SK-N-SH (cell line): ENCODE measurements around the gene INSM2. TPM values are rescaled to one million over a fixed set of nuclear protein-coding genes. Genes with fewer than 3 reads are reported as not detected.

Source experiments
- CTCF ChIA-PET: fragments of 300-600, 350-600 bp; formaldehyde crosslinking; extraction: SDS; loops from one replicate; lab custom pipeline; 2021; lab: Yijun Ruan, JAX
- POLR2A ChIA-PET: fragments of 350-600 bp; sonication (Branson Sonifier 250); formaldehyde crosslinking; extraction: SDS; loops from one replicate; lab custom pipeline; 2020; ENCODE audit warnings: antibody characterized with exemption, inconsistent platforms; lab: Yijun Ruan, JAX
- DNase-seq: peaks from one replicate; pipeline ENCODE4 v3.0.0; 2012
- H2AFZ ChIP-seq: fragments of 200-600 bp; sonication (generic); 2 replicates; pipeline ENCODE4 v1.8.1; 2016; ENCODE audit warnings: antibody characterized with exemption, mild to moderate bottlenecking, low read depth
- H3F3A ChIP-seq: fragments of 200-600 bp; sonication (generic); replicated peaks from 2 replicates; pipeline ENCODE3; 2016; ENCODE audit warnings: antibody characterized with exemption, mild to moderate bottlenecking; ENCODE audit not compliant: insufficient read depth
- H3K27ac ChIP-seq, 2 experiments: fragments of 200-500 bp in 1 of 2; fragments of 200-600 bp in 1 of 2; sonication (Bioruptor generic) in 1 of 2; sonication (generic), shearing (Covaris generic) in 1 of 2; 2 replicates each; pipeline versions ENCODE4 v1.5.1 to v1.6.1; 2014 to 2016; ENCODE audit warnings: low read depth in 2 of 2, inconsistent platforms in 1 of 2, low read length in 1 of 2, mild to moderate bottlenecking in 1 of 2, mixed read lengths in 1 of 2
- H3K27me3 ChIP-seq: fragments of 200-600 bp; sonication (generic), shearing (Covaris generic); 2 replicates; pipeline ENCODE4 v1.6.1; 2016; ENCODE audit warnings: mixed run types; ENCODE audit not compliant: insufficient read depth
- H3K36me3 ChIP-seq, 2 experiments: fragments of 200-500 bp in 1 of 2; fragments of 200-600 bp in 1 of 2; sonication (Bioruptor generic) in 1 of 2; sonication (generic) in 1 of 2; replicated peaks in 1 of 2; 2 replicates each; pipeline versions ENCODE3 to v1.5.1; 2014 to 2016; ENCODE audit warnings: low read length in 1 of 2, mild to moderate bottlenecking in 1 of 2; ENCODE audit not compliant: insufficient read depth in 2 of 2, control insufficient read depth in 1 of 2
- H3K4me1 ChIP-seq, 2 experiments: fragments of 200-500 bp in 1 of 2; fragments of 200-600 bp in 1 of 2; sonication (Bioruptor generic) in 1 of 2; sonication (generic), shearing (Covaris generic) in 1 of 2; 2 replicates each; pipeline versions ENCODE4 v1.5.1 to v1.6.1; 2014 to 2016; ENCODE audit warnings: low read depth in 1 of 2, low read length in 1 of 2, mixed run types in 1 of 2; ENCODE audit not compliant: insufficient read depth in 2 of 2, control insufficient read depth in 1 of 2
- H3K4me2 ChIP-seq: fragments of 200-600 bp; sonication (generic), shearing (Covaris generic); 2 replicates; pipeline ENCODE4 v1.6.1; 2017; ENCODE audit warnings: mixed run types
- H3K4me3 ChIP-seq, 2 experiments: fragments of 200-500 bp in 1 of 2; fragments of 200-600 bp in 1 of 2; sonication (Bioruptor generic) in 1 of 2; sonication (generic), shearing (Covaris generic) in 1 of 2; 2 replicates each; pipeline versions ENCODE4 v1.5.1 to v1.8.1; 2014 to 2016; ENCODE audit warnings: low read depth in 2 of 2, inconsistent platforms in 1 of 2, low read length in 1 of 2, mild to moderate bottlenecking in 1 of 2, mixed read lengths in 1 of 2, moderate library complexity in 1 of 2
- H3K79me2 ChIP-seq: fragments of 200-600 bp; sonication (generic); 2 replicates; pipeline ENCODE4 v1.8.1; 2017; ENCODE audit warnings: mild to moderate bottlenecking; ENCODE audit not compliant: insufficient read depth
- H3K9ac ChIP-seq: fragments of 200-600 bp; sonication (generic); 2 replicates; pipeline ENCODE4 v1.6.1; 2017; ENCODE audit warnings: mixed run types
- H3K9me2 ChIP-seq: fragments of 200-600 bp; sonication (generic); 2 replicates; pipeline ENCODE4 v1.6.1; 2017; ENCODE audit warnings: mixed run types
- H3K9me3 ChIP-seq: fragments of 200-600 bp; sonication (generic); 2 replicates; pipeline ENCODE4 v1.6.1; 2017; ENCODE audit warnings: mixed run types, mild to moderate bottlenecking, moderate library complexity
- H4K20me1 ChIP-seq: fragments of 200-600 bp; sonication (generic); 2 replicates; pipeline ENCODE4 v1.6.1; 2017; ENCODE audit warnings: mild to moderate bottlenecking, mixed run types; ENCODE audit not compliant: insufficient read depth
- CTCF ChIP-seq: fragments of 200-600 bp; sonication (generic); IDR thresholded peaks from 2 replicates; pipeline ENCODE4 v1.6.1; 2017; ENCODE audit warnings: antibody characterized with exemption, mild to moderate bottlenecking, moderate library complexity
- EP300 ChIP-seq, 2 experiments: IDR thresholded peaks; 2 replicates each; pipeline versions ENCODE4 v1.4.0 to v1.6.1; 2012; ENCODE audit warnings: borderline replicate concordance in 1 of 2, low read depth in 1 of 2, low read length in 1 of 2
- EZH2phosphoT487 ChIP-seq: fragments of 200-600 bp; sonication (generic); IDR thresholded peaks from 2 replicates; pipeline ENCODE4 v1.6.1; 2017; ENCODE audit warnings: low read depth, mixed run types, mild to moderate bottlenecking, antibody characterized with exemption, moderate library complexity, borderline replicate concordance
- FOXJ3 ChIP-seq: sonication (generic); formaldehyde crosslinking; IDR thresholded peaks from 2 replicates; pipeline ENCODE4 v1.5.1; 2020; ENCODE audit warnings: mild to moderate bottlenecking, missing genetic modification reagents
- MXI1 ChIP-seq: IDR thresholded peaks from 2 replicates; pipeline ENCODE4 v1.6.1; 2012; ENCODE audit warnings: mild to moderate bottlenecking, low read depth, low read length, improper control_type of control experiment
- NFIC ChIP-seq: IDR thresholded peaks from 2 replicates; pipeline ENCODE4 v1.4.0; 2012; ENCODE audit warnings: borderline replicate concordance
- RAD21 ChIP-seq: IDR thresholded peaks from 2 replicates; pipeline ENCODE4 v1.6.1; 2012; ENCODE audit warnings: mild to moderate bottlenecking, low read length
- SIN3A ChIP-seq: IDR thresholded peaks from 2 replicates; pipeline ENCODE4 v1.6.1; 2012; ENCODE audit warnings: low read depth, mild to moderate bottlenecking, low read length, moderate library complexity, borderline replicate concordance
- TCF12 ChIP-seq: IDR thresholded peaks from 2 replicates; pipeline ENCODE4 v1.4.0; 2012
- WGBS: methylation state at CpG from one replicate; pipeline ENCODE4 v1.1.6; 2017; ENCODE audit warnings: low lambda C conversion rate; 5-methylcytosine and 5-hydroxymethylcytosine counted together
- polyA plus RNA-seq, 3 experiments: library from polyadenylated mRNA; depleted of rRNA; stranded (reverse); fragments of >200 nt; gene quantifications; 2 replicates each; pipeline ENCODE4 v1.2.3, GENCODE V29; 2012
- TF ChIP-seq, protein P1 (sequence below): IDR thresholded peaks from 2 replicates; pipeline ENCODE4 v1.6.1; 2012; ENCODE audit warnings: mild to moderate bottlenecking, low read depth, low read length, moderate library complexity

INSM2 gene
- polyA plus RNA-seq, 1 of the 3 experiments (the other 2 are of a cell fraction): 0.15 TPM

DNA sequence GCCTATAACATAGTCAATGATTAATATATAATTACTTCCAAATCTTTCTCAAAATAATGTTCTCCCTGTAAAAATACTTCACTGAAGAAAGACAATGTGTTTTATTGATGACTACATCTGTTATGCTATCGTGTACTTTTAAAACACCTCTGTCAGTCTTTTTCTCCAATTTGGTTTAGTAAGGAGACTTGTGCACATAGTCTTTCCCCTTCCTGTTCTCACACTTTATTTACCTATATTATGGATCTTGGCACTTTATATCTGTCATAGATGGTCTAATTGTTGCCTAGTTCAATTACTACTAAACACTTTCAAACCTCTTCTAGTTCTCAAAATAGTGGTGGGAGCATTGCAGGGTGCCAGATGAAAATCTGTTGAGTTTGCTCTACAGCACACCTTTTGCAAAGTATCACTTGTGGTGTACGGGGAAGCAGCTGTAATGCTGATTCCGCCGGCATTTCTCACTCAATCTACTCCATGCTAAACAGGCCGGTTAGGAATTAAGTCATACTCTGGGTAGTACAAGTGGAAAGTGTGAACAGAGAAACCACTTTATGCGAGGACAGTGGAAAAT, 1.1 kb upstream of the INSM2 start:
- peak overlapping the region; percentile 66 to 75 for H3K4me3 ChIP-seq
- no peaks in the 10 kb centered on the region for H3K79me2 ChIP-seq
- 2% methylated on average over 6 of the region's 6 CpGs for WGBS
- no peak for DNase-seq
- no peaks in the 10 kb centered on the region; a peak in 2 of 4 replicates for H3K4me1 ChIP-seq
- H3K4me2 ChIP-seq: peak overlapping the region; percentile 96
- peaks cover 4% of the 10 kb centered on the region for H4K20me1 ChIP-seq
- peak overlapping the region in 1 of 2 experiments; percentile 88; a peak in 2 of 4 replicates for H3K27ac ChIP-seq
- H3K36me3 ChIP-seq: peaks cover 0 to 3% of the 10 kb centered on the region in 2 experiments
- H3K9me2 ChIP-seq: no peaks in the 10 kb centered on the region; the same call in 1 of the 2 replicates
- ChIA-PET POLR2A (interaction anchor here (0.6 to 3.7 kb wide), 14 partner anchors 10 to 241 kb away, joined by 3 to 37 read pairs (median 8); partner anchors contain the start of genes NFKBIA and PSMA6), CTCF (interaction anchor here (1.0 to 2.4 kb wide), 8 partner anchors 13 to 392 kb away, joined by 3 to 10 read pairs (median 6); no protein-coding TSS in a partner anchor)
- H3K9ac ChIP-seq: no peak overlapping the region
- TF ChIP-seq MXI1 (0 out of 2 replicates have a peak, but pooled peaks have one; percentile 6), FOXJ3 (CRISPR knock-in tag) (no peak), SIN3A (no peak), NFIC (no peak), EZH2phosphoT487 (peak; percentile 40; the same call in 1 of the 2 replicates)
- H3K27me3 ChIP-seq: peaks cover 27% of the 10 kb centered on the region
- peak overlapping the region; percentile 82; the same call in 1 of the 2 replicates for H2AFZ ChIP-seq
- H3F3A ChIP-seq: no peaks in the 10 kb centered on the region
- no peaks in the 10 kb centered on the region for H3K9me3 ChIP-seq

DNA sequence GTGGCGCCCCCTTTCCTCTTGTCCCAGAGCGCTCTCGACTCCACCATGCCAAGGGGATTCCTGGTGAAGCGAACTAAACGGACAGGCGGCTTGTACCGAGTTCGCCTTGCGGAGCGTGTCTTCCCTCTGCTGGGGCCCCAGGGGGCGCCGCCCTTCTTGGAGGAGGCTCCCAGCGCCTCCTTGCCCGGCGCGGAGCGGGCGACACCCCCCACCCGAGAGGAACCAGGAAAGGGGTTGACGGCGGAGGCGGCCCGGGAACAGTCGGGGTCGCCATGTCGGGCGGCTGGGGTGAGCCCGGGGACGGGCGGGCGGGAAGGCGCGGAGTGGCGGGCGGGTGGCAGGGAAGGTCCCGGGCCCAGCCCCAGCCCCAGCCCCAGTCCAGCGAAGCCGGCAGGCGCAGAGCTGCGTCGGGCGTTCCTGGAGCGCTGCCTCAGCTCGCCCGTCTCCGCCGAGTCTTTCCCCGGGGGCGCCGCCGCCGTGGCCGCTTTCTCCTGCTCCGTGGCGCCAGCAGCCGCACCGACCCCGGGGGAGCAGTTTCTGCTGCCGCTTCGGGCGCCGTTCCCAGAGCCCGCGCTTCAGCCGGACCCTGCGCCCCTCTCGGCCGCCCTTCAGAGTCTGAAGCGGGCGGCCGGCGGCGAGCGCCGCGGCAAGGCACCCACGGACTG, 376 bp downstream of the INSM2 start:
- H3K9me2 ChIP-seq: no peaks in the 10 kb centered on the region; the same call in 1 of the 2 replicates
- TF ChIP-seq, protein P1, sequence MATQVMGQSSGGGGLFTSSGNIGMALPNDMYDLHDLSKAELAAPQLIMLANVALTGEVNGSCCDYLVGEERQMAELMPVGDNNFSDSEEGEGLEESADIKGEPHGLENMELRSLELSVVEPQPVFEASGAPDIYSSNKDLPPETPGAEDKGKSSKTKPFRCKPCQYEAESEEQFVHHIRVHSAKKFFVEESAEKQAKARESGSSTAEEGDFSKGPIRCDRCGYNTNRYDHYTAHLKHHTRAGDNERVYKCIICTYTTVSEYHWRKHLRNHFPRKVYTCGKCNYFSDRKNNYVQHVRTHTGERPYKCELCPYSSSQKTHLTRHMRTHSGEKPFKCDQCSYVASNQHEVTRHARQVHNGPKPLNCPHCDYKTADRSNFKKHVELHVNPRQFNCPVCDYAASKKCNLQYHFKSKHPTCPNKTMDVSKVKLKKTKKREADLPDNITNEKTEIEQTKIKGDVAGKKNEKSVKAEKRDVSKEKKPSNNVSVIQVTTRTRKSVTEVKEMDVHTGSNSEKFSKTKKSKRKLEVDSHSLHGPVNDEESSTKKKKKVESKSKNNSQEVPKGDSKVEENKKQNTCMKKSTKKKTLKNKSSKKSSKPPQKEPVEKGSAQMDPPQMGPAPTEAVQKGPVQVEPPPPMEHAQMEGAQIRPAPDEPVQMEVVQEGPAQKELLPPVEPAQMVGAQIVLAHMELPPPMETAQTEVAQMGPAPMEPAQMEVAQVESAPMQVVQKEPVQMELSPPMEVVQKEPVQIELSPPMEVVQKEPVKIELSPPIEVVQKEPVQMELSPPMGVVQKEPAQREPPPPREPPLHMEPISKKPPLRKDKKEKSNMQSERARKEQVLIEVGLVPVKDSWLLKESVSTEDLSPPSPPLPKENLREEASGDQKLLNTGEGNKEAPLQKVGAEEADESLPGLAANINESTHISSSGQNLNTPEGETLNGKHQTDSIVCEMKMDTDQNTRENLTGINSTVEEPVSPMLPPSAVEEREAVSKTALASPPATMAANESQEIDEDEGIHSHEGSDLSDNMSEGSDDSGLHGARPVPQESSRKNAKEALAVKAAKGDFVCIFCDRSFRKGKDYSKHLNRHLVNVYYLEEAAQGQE: peak; percentile 72; the same call in 1 of the 2 replicates
- TF ChIP-seq CTCF (peak; percentile 22), EP300 (IDR thresholded peaks at IDR 0.05; ENCODE audit: borderline replicate concordance in 1 of 2, low read depth in 1 of 2, low read length in 1 of 2) (no peak), RAD21 (peak; percentile 24; the same call in 1 of the 2 replicates), TCF12 (no peak)
- H3K9me3 ChIP-seq: no peaks in the 10 kb centered on the region
- H3K27me3 ChIP-seq: peaks cover 27% of the 10 kb centered on the region
- no peak for DNase-seq
- H3K27ac ChIP-seq: peak overlapping the region in 1 of 2 experiments; percentile 90; a peak in 2 of 4 replicates
- 2% methylated on average over 28 of the region's 77 CpGs for WGBS
- ChIA-PET POLR2A (interaction anchor here (0.6 to 3.9 kb wide), 27 partner anchors 9 to 655 kb away, joined by 3 to 37 read pairs (median 4); partner anchors contain the start of genes NFKBIA, PPP2R3C, PRORP and PSMA6), CTCF (interaction anchor here (1.0 to 4.2 kb wide), 14 partner anchors 9 to 393 kb away, joined by 3 to 29 read pairs (median 5); no protein-coding TSS in a partner anchor)
- H2AFZ ChIP-seq: peak overlapping the region; percentile 82
- no peaks in the 10 kb centered on the region; a peak in 2 of 4 replicates for H3K4me1 ChIP-seq
- H3K4me2 ChIP-seq: peak overlapping the region; percentile 96
- H3K4me3 ChIP-seq: peak overlapping the region; percentile 66 to 75
- H3K79me2 ChIP-seq: no peaks in the 10 kb centered on the region
- peaks cover 0 to 3% of the 10 kb centered on the region in 2 experiments for H3K36me3 ChIP-seq
- no peak overlapping the region for H3K9ac ChIP-seq
- peaks cover 4% of the 10 kb centered on the region for H4K20me1 ChIP-seq
- no peaks in the 10 kb centered on the region for H3F3A ChIP-seq
